GM12878 (cell line): ENCODE measurements around the gene ONECUT2.

ENCODE experiments used
- CEBPB ChIP-seq, 2 experiments: fragments of 150-350 bp in 1 of 2; IDR thresholded peaks; 2 replicates each; pipeline ENCODE4 v1.6.1; 2012 to 2014; ENCODE audit warnings: low read depth in 2 of 2, low read length in 2 of 2, borderline replicate concordance in 1 of 2, inconsistent platforms in 1 of 2
- EP300 ChIP-seq, 2 experiments: fragments of 150-350 bp in 1 of 2; IDR thresholded peaks; 2 replicates each; pipeline ENCODE4 v1.6.1; 2011 to 2012; ENCODE audit warnings: low read depth in 2 of 2, low read length in 2 of 2, borderline replicate concordance in 1 of 2, improper control_type of control experiment in 1 of 2, inconsistent platforms in 1 of 2; ENCODE audit not compliant: control insufficient read depth in 1 of 2
- EZH2 ChIP-seq: IDR thresholded peaks from 2 replicates; pipeline ENCODE4 v1.6.1; 2012; ENCODE audit warnings: low read depth, mild to moderate bottlenecking, control low read depth, inconsistent platforms, low read length, borderline replicate concordance; ENCODE audit not compliant: control insufficient read depth
- GABPA ChIP-seq: IDR thresholded peaks from 2 replicates; pipeline ENCODE4 v1.6.1; 2014; ENCODE audit warnings: antibody characterized with exemption, low read depth, mild to moderate bottlenecking, inconsistent platforms
- HDAC6 ChIP-seq: fragments of 200-600 bp; sonication (generic); IDR thresholded peaks from one replicate; pipeline ENCODE4 v1.8.0; 2017; ENCODE audit warnings: antibody characterized with exemption; ENCODE audit not compliant: unreplicated experiment
- NRF1 ChIP-seq: conservative IDR thresholded peaks from 2 replicates; pipeline ENCODE4 v1.6.1; 2011; ENCODE audit warnings: mild to moderate bottlenecking, low read depth, low read length, improper control_type of control experiment
- POLR2A ChIP-seq: IDR thresholded peaks from 2 replicates; pipeline ENCODE4 v1.6.1; 2011; ENCODE audit warnings: low read depth, mild to moderate bottlenecking, low read length
- POLR2AphosphoS5 ChIP-seq: IDR thresholded peaks from 2 replicates; pipeline ENCODE4 v1.6.1; 2011; ENCODE audit warnings: mild to moderate bottlenecking, low read length, inconsistent platforms
- SUZ12 ChIP-seq: fragments of 200-600 bp; sonication (generic); IDR thresholded peaks from one replicate; pipeline ENCODE4 v1.6.1; 2018; ENCODE audit warnings: antibody characterized with exemption, mild to moderate bottlenecking; ENCODE audit not compliant: unreplicated experiment
- TARDBP ChIP-seq: IDR thresholded peaks from 2 replicates; pipeline ENCODE4 v1.6.1; 2016; ENCODE audit warnings: borderline replicate concordance
- TF ChIP-seq, protein P1 (sequence below): IDR thresholded peaks from 2 replicates; pipeline ENCODE4 v1.6.1; 2011; ENCODE audit warnings: low read depth, low read length, improper control_type of control experiment, borderline replicate concordance
- TF ChIP-seq, protein P2 (sequence below): fragments of 450-650 bp; IDR thresholded peaks from 2 replicates; pipeline ENCODE4 v1.6.1; 2018; ENCODE audit warnings: mild to moderate bottlenecking, low read depth, moderate library complexity; ENCODE audit not compliant: partially characterized antibody
- TF ChIP-seq, protein P3 (sequence below): fragments of 450-650 bp; IDR thresholded peaks from 2 replicates; pipeline ENCODE4 v1.6.1; 2017; ENCODE audit warnings: mild to moderate bottlenecking
- TF ChIP-seq, protein P4 (sequence below), 3 experiments: IDR thresholded peaks in 2 of 3; conservative IDR thresholded peaks in 1 of 3; 2 replicates each; pipeline ENCODE4 v1.5.1; 2011; ENCODE audit warnings: low read depth in 3 of 3, low read length in 3 of 3, mild to moderate bottlenecking in 3 of 3, control low read depth in 2 of 3, moderate library complexity in 2 of 3, inconsistent platforms in 1 of 3, mixed read lengths in 1 of 3; ENCODE audit not compliant: control insufficient read depth in 2 of 3, insufficient read depth in 1 of 3; ENCODE audit errors: extremely low read depth in 1 of 3

DNA sequence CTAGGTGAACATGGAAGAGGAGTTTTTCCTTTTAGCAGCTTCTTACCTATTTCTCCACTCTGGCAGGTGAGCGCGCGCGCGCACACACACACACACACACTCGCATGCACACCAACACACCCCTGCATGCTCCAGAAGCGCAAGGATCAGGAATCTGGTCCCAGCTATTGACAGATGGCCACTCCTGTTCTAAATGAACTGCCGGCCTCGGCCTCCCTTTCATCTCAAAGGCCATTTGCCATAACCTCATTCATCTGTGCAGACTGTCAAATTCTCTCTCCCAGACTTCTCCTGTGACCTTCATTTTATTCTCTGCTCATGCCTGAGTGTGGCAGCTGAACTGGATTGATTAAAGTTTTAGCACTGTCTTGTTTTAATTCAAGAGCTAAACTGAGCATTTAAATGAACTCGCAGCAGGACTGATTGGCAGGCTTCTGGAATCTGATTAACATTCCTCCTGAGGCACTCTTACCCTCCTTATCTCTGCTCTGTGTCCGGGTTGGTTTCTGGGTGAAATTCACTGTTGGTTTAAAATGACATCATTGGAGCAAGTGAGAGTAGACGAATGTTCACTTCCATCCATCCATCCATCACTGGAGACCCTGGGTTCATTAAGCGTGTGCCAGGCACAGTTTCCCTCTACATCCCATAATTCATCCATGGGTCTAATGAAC, 92.5 kb downstream of the ONECUT2 start:
- TF ChIP-seq, protein P1, sequence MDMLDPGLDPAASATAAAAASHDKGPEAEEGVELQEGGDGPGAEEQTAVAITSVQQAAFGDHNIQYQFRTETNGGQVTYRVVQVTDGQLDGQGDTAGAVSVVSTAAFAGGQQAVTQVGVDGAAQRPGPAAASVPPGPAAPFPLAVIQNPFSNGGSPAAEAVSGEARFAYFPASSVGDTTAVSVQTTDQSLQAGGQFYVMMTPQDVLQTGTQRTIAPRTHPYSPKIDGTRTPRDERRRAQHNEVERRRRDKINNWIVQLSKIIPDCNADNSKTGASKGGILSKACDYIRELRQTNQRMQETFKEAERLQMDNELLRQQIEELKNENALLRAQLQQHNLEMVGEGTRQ: no peak
- TF ChIP-seq, protein P2, sequence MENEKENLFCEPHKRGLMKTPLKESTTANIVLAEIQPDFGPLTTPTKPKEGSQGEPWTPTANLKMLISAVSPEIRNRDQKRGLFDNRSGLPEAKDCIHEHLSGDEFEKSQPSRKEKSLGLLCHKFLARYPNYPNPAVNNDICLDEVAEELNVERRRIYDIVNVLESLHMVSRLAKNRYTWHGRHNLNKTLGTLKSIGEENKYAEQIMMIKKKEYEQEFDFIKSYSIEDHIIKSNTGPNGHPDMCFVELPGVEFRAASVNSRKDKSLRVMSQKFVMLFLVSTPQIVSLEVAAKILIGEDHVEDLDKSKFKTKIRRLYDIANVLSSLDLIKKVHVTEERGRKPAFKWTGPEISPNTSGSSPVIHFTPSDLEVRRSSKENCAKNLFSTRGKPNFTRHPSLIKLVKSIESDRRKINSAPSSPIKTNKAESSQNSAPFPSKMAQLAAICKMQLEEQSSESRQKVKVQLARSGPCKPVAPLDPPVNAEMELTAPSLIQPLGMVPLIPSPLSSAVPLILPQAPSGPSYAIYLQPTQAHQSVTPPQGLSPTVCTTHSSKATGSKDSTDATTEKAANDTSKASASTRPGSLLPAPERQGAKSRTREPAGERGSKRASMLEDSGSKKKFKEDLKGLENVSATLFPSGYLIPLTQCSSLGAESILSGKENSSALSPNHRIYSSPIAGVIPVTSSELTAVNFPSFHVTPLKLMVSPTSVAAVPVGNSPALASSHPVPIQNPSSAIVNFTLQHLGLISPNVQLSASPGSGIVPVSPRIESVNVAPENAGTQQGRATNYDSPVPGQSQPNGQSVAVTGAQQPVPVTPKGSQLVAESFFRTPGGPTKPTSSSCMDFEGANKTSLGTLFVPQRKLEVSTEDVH: no peak
- TF ChIP-seq CEBPB (IDR thresholded peaks at IDR 0.05; ENCODE audit: borderline replicate concordance in 1 of 2, low read depth in 2 of 2, low read length in 2 of 2): no peak
- no peak for TF ChIP-seq GABPA
- TF ChIP-seq TARDBP: no peak
- TF ChIP-seq, protein P3, sequence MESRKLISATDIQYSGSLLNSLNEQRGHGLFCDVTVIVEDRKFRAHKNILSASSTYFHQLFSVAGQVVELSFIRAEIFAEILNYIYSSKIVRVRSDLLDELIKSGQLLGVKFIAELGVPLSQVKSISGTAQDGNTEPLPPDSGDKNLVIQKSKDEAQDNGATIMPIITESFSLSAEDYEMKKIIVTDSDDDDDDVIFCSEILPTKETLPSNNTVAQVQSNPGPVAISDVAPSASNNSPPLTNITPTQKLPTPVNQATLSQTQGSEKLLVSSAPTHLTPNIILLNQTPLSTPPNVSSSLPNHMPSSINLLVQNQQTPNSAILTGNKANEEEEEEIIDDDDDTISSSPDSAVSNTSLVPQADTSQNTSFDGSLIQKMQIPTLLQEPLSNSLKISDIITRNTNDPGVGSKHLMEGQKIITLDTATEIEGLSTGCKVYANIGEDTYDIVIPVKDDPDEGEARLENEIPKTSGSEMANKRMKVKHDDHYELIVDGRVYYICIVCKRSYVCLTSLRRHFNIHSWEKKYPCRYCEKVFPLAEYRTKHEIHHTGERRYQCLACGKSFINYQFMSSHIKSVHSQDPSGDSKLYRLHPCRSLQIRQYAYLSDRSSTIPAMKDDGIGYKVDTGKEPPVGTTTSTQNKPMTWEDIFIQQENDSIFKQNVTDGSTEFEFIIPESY: no peak
- TF ChIP-seq EZH2: no peak
- no peak for TF ChIP-seq NRF1
- no peak for TF ChIP-seq EP300 (IDR thresholded peaks at IDR 0.05; ENCODE audit: borderline replicate concordance in 1 of 2, control insufficient read depth in 1 of 2, low read depth in 2 of 2, low read length in 2 of 2)
- no peak for TF ChIP-seq SUZ12
- no peak for TF ChIP-seq HDAC6
- no peak for TF ChIP-seq POLR2AphosphoS5
- TF ChIP-seq POLR2A: no peak
- TF ChIP-seq, protein P4, sequence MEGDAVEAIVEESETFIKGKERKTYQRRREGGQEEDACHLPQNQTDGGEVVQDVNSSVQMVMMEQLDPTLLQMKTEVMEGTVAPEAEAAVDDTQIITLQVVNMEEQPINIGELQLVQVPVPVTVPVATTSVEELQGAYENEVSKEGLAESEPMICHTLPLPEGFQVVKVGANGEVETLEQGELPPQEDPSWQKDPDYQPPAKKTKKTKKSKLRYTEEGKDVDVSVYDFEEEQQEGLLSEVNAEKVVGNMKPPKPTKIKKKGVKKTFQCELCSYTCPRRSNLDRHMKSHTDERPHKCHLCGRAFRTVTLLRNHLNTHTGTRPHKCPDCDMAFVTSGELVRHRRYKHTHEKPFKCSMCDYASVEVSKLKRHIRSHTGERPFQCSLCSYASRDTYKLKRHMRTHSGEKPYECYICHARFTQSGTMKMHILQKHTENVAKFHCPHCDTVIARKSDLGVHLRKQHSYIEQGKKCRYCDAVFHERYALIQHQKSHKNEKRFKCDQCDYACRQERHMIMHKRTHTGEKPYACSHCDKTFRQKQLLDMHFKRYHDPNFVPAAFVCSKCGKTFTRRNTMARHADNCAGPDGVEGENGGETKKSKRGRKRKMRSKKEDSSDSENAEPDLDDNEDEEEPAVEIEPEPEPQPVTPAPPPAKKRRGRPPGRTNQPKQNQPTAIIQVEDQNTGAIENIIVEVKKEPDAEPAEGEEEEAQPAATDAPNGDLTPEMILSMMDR (IDR thresholded peaks at IDR 0.05 in 2 of 3, conservative IDR thresholded peaks at IDR 0.05 in 1 of 3; ENCODE audit: control insufficient read depth in 2 of 3, extremely low read depth in 1 of 3, insufficient read depth in 1 of 3, low read depth in 3 of 3, low read length in 3 of 3): no peak
